ENCODE data around the gene OOSP4A. TPM values are rescaled to one million over a fixed set of nuclear protein-coding genes. Genes with fewer than 3 reads are reported as not detected.

OOSP4A gene
- total RNA-seq, result not detected in 2 replicates
- polyA plus RNA-seq (2012), result not detected

DNA sequence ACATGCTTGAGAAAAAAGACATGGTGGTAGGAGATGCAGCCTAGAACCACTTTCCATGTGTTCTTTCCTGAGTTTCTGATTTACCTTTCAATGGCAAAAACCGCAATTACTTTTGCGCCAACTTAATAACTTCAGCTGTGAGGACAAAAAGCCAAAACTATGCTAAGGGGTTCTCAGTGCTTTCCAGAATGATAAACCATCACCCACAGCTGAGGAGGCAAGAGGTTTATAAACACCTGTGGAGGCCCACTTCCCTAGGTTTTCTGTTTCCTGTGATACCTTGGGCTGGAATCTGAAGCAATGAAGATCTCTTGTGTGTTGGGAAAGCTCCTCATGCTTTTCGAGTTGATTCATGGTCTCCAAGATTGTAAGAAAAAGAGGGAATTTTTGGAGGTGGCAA, at the start of gene OOSP4A:
Gene OOSP4A (plus strand): TSS at position 301 of the 400 bp plus-strand sequence. CDS start 0 bp downstream, at position 301.
- no peak for DNase-seq (ENCODE audit: low read depth)

- no peak for DNase-seq (ENCODE audit: low read depth)
Measured at GRCh38 chr11:59918480-59918879, 45.4 kb upstream of the OOSP4A start.

- DNase-seq (ENCODE audit: low read depth), result peak; percentile 62
Measured at GRCh38 chr11:59918987-59919589, 44.7 kb upstream of the OOSP4A start.

GRCh38 chr11:59923813-59924212, 40.0 kb upstream of the OOSP4A start:
- no peak for DNase-seq (ENCODE audit: low read depth)

DNA sequence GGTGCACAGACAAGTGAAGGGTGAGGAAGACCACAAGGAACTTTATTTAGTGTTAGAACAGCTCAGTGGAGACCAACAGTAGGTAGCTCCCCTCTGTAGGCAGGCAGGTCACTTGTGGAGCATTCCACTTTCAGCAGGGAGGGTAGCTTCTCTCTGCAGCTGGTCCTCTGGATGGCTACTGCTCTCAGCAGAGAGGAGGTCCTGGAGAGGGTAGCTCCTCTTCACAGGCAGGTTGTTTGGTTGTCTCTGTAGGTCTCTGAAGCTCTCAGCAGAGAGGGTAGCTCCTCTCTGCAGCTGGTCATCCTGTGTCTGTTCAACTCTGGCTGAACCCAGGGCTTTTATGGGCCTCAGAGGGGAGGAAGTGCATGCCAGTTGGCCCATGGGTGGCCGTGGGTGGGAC, 32.1 kb upstream of the OOSP4A start:
- DNase-seq (ENCODE audit: low read depth), result no peak

GRCh38 chr11:59938132-59938531, 25.7 kb upstream of the OOSP4A start, which contains the start of gene OOSP1:
OOSP1 (plus strand) TSS chr11:59938432; CDS start chr11:59938455, 23 bp downstream.
- no peak for DNase-seq (ENCODE audit: low read depth)

GRCh38 chr11:59938718-59939117, 25.1 kb upstream of the OOSP4A start:
- DNase-seq (ENCODE audit: low read depth), result no peak

- no peak for DNase-seq (ENCODE audit: low read depth)
Measured at GRCh38 chr11:59939482-59939881, 24.4 kb upstream of the OOSP4A start.

DNA sequence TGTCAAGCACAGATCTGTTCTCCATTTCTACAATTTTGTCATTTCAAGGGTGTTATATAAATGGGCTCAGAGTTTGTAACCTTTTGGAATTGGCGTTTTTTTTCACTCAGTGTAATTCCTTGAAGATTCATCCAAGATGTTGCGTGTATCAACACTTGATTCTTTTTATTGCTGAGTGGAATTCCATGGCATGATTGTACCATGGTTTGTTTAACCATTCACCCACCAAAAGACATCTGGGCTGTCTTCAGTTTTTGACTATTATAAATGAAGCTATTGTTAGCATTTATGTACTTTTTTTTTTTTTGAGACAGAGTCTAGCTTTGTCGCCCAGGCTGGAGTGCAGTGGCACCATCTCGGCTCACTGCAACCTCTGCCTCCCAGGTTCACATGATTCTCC, 22.7 kb upstream of the OOSP4A start:
- no peak for DNase-seq (ENCODE audit: low read depth)

GRCh38 chr11:59943997-59944714, 19.7 kb upstream of the OOSP4A start:
- no peak for DNase-seq (ENCODE audit: low read depth)

DNA sequence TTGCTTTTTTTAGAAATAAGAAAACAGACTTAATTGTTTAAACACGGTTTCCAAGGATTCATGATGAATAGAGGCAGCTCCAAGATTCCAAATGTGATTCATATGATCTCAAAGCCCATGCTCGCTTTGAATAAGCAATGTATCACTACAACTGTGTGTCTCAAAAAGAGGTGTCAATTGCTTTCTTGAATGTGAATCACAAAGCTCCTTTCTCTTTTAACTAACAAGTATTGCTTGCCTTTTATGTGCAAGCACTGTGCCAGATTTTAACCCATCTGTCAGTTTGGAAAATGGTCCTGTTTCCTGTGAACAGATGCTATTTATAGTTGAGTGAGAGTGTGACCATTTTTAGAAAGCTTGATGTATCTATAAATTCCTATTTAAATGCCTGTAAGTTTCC, 19.1 kb upstream of the OOSP4A start:
- DNase-seq (ENCODE audit: low read depth), result no peak

DNA sequence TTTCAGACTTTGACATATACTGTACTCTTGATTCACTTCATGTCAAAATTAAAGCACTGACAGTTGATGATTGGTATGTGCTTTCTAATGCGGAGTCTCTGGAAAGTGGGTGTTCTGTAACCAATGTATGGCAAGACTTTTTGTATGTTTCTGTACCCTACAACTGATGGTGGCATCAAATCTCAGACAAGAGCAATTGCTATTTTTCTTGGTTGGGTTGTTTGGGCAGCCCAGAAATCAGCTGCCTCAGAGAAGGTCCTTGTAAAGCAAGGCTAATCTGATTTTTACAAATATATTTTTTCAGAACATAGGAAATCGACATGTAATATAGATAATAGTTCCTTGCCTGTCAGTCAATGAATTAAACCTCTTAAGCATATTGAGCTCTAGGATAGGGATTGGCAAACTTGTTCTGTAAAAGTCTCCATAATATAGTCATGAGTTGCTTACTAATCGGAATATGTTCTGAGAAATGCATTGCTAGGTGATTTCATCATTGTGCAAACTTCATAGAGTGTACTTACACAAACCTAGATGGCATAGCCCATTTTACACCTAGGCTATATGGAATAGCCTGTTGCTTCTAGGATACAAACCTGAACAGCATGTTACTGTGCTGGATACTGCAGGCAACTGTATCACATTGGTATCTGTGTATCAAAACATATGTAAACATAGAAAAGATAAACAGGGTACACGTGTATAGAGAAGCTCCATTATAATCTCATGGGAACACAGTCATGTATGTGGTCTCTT, 10.2 kb upstream of the OOSP4A start:
- no peak for DNase-seq (ENCODE audit: low read depth)

- no peak for DNase-seq (ENCODE audit: low read depth)
Measured at GRCh38 chr11:59954219-59954847, 9.5 kb upstream of the OOSP4A start.

DNA sequence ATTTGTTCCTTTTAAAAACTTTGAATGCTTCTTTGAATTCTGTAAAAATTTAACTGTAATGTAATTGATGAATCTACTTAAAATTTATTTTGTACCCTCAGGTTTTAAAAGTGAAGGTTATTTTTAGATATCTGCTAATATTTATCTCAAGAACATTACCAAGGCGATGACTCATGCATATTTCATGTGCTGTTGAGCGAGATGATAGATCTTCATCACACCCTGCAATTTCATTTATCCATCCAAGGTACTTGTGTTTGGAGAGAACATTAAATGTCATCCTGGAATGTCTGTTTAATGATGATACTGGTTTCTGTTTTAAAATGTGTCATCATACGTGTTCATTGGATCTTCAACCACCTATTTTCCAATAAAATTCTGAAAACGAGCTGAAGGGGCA, 6.7 kb upstream of the OOSP4A start:
- DNase-seq (ENCODE audit: low read depth), result peak; percentile 1

GRCh38 chr11:59960502-59961381, 3.1 kb upstream of the OOSP4A start:
- DNase-seq (ENCODE audit: low read depth), result no peak

DNA sequence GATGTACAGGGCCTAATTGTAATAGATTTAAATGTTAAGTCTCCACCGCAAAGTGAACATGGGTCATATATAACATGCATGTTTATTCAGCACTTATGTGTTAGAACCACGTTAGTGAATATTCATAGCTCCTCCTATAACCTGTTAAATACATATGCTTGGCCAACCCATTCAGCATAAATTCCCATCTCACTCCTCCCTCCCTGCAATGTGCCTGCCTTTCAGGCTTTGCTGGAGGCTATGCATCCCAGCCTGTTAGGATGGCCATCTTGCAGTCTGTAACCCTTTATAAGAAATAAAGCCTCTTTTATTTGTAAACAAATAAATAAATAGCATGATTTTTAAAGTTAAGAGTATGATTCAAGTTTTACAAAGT, 1.7 kb upstream of the OOSP4A start:
- DNase-seq (ENCODE audit: low read depth), result no peak

DNA sequence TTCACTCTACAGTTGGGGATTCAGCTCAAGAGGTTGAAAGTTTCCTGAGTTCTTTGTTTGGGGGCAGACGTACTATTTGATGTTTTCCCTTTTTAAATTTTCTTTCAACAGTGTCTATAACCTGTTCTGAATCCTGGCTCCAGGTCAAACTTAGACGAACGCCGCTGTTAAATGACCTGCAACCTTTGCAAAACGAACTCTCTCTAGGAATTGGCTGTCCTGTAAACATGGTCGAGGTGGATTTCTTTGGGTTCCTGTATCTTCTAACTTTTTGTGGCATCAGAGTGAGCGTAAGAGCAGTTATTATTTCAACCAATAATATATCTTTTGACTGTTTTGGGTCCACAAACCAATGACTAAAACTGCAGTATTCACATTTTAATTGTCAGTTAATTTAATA, 1.6 kb downstream of the OOSP4A start:
- DNase-seq (ENCODE audit: low read depth), result no peak

DNA sequence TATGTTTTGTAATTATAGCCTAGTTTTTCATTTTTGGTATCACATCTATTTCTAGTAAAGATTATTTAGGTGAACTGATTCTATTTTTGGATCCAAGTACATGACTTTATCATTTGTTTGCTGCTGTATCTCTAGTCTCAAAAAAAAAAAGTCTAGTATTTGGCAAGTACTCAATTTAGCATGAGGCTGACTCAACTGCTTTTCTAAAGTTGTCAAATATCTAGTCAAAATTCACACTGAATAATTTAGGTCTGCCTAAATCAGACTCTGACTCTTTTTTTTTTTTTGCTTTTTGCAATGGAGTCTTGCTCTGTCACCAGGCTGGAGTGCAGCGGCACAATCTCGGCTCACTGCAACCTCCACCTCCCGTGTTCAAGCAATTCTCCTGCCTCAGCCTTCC, 2.4 kb downstream of the OOSP4A start:
- DNase-seq (ENCODE audit: low read depth), result no peak

DNA sequence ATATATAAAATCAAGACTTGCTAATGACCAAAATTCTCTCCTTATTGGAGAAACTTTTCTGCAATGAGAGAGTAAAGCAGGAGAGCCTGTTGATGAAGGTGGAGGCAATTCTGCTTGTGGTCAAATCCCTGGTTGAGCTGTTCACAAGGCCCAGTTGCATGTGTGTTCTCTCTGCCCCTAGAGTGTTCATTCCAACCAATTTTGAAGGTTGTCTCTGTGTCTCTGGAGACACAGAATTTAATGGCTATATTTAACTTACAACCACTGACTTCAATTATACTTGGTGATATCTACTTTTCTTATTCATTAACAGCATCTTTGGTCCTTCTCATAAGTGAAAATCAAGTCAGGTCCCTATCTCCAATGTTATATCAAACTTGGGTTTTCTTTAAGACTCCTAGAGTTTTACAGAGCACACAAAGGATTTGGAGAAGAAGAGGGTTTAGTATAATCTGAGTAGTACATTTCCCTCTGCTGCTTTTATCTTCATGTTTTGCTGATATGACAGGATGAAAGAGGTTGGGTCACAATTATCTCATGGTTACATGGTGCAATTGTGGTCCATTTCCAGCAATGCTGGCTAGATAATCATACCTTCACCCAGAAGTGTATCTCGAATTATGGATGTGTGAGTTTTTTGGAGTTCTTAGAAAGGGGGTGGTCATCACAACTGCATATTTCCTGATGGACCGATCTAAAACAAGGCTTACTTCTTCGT, 4.0 kb downstream of the OOSP4A start:
- DNase-seq (ENCODE audit: low read depth), result no peak

- DNase-seq (ENCODE audit: low read depth), result no peak
Measured at GRCh38 chr11:59968395-59968783, 4.6 kb downstream of the OOSP4A start.
